ENCODE results near the gene MCAT. TPM values are rescaled to one million over a fixed set of nuclear protein-coding genes. Genes with fewer than 3 reads are reported as not detected.

Gene MCAT
- total and polyA plus RNA-seq, 2 of the 4 experiments (the other 2 are of a cell fraction) = 7.3 to 19.7 TPM

DNA sequence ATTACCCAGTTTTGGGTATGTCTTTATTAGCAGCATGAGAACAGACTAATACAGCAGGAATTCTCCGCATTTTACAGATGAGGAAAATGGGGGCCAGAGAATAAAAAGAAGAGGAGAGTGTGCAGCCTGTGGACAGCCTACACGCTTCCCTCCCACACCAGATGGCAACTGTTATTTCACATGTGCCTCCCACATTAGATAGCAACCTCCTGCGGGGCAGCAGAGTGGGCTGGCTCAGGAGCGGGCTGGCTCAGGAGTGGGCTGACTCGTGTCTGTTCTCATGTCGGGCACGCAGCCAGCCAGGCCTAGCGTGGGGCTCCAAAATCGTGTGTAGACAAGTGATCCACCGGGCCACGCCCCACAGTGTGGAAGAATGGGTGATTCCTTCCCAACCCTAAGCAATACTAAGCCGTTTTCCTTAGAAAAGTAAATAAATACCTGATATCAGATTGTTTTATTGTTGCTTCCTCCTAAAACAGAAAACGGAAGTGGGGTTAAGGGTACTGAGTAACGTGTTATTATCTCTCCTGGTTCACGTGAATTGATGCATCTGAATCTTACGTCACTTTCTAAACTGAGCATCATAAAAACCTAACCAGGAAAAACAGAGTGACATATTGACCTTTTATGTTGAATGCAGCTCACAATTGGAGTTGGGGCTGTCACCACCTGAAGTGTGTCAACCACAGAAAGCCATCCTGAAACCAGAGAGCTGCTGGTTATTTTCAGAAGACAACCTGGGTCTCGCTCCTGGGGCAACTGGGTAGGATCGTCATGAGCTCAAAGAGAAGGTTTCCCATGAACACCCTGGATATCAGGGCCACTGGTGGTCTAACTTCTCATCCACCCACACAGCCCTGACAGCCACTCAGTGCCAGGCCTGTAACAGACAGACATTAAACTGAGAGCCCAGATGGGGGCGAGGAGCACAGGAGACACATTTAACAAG is 57.3 kb downstream of the MCAT start:
- H2BK20ac ChIP-seq (ENCODE audit: low read depth, low read length) = no peak overlapping the region
- no peak overlapping the region for H2AFZ ChIP-seq (replicated peaks; ENCODE audit: low read length, poor library complexity)
- H2BK15ac ChIP-seq (ENCODE audit: low read depth, low read length) = no peak overlapping the region
- no peak overlapping the region for H3K18ac ChIP-seq (ENCODE audit: low read depth, low read length)
- ChIA-PET POLR2A (ENCODE audit: unreplicated experiment) (no interaction called here), CTCF (no interaction called here)
- intact Hi-C loops (cut with micrococcal nuclease) (no loop called here), in situ Hi-C loops (cut with MboI; ENCODE audit: low sequenced_read_pairs) (no loop called here), dilution Hi-C loops (cut with HindIII; ENCODE audit: low sequenced_read_pairs, unreplicated experiment) (no loop called here)
- H3K27ac ChIP-seq (ENCODE audit: insufficient read depth, low read length) = no peak overlapping the region
- H2BK5ac ChIP-seq (ENCODE audit: low read depth, low read length, poor library complexity, severe bottlenecking) = no peak overlapping the region
- no TSS peak for BruUV-seq (replicated peaks)
- no peak for DNase-seq
- H2BK120ac ChIP-seq (ENCODE audit: low read depth, low read length) = no peak overlapping the region
- no peak overlapping the region for H3K14ac ChIP-seq (replicated peaks; ENCODE audit: low read depth, low read length)
- WGBS, 2 experiments (ENCODE audit: extremely low coverage in 2 of 2, insufficient read length in 1 of 2) = 80% methylated on average over 4 of the region's 19 CpGs; no CpG with 5 or more reads in 1 of the 2 experiments
- no peak overlapping the region for H2AK5ac ChIP-seq (ENCODE audit: low read depth, low read length)
- no peaks in the 10 kb centered on the region for H3K36me3 ChIP-seq (ENCODE audit: control insufficient read depth, insufficient read depth, low read length)
- ATAC-seq (ENCODE audit: low read depth) = no peak
- no peak overlapping the region for H4K91ac ChIP-seq (ENCODE audit: insufficient read depth, low read depth, low read length)
- H3K56ac ChIP-seq (ENCODE audit: extremely low read depth, insufficient read depth, low read length) = no peak overlapping the region
- peaks cover 0 to 19% of the 10 kb centered on the region in 2 experiments; a peak in 2 of 4 replicates for H3K79me1 ChIP-seq (ENCODE audit: low read depth in 1 of 2, low read length in 2 of 2)
- H3K4me1 ChIP-seq (ENCODE audit: control insufficient read depth, insufficient read depth, low read length) = 0 out of 2 replicates have a peak, but pooled peaks cover 2% of the 10 kb centered on the region
- H2AK9ac ChIP-seq (replicated peaks; ENCODE audit: low read depth, low read length, poor library complexity) = no peak overlapping the region
- H3K9ac ChIP-seq (ENCODE audit: low read depth, low read length) = no peak overlapping the region
- no peak overlapping the region for H3K23ac ChIP-seq (ENCODE audit: low read depth, low read length)
- H4K20me1 ChIP-seq (ENCODE audit: insufficient read depth, low read length) = no peaks in the 10 kb centered on the region
- no peak overlapping the region for H3K4me2 ChIP-seq (ENCODE audit: low read depth, low read length)
- peaks cover 14% of the 10 kb centered on the region for H3K9me1 ChIP-seq (ENCODE audit: insufficient read depth, low read length)
- H3K27me3 ChIP-seq (ENCODE audit: control insufficient read depth, insufficient read depth, low read length) = no peaks in the 10 kb centered on the region
- no peak overlapping the region for H3K4me3 ChIP-seq (ENCODE audit: insufficient read depth, low read depth, low read length)
- H4K5ac ChIP-seq (ENCODE audit: low read depth, low read length) = no peak overlapping the region
- no peak overlapping the region for H4K8ac ChIP-seq (ENCODE audit: low read depth in 2 of 2, low read length in 2 of 2)
- no peak for TF ChIP-seq SMC3 (IDR thresholded peaks at IDR 0.05; ENCODE audit: low read depth, low read length)
- H3K4ac ChIP-seq (ENCODE audit: low read depth, low read length) = no peak overlapping the region
- H3K9me3 ChIP-seq (ENCODE audit: control insufficient read depth, insufficient read depth, low read length) = no peaks in the 10 kb centered on the region

Other genes starting within 250 kb of the MCAT start
- 98.0 and 118 TPM in 2 replicates for gene PACSIN2, start 128.2 kb downstream of the MCAT start, total RNA-seq (2012; rRNA removed)
- gene PACSIN2, start 128.2 kb downstream of the MCAT start, polyA plus RNA-seq (2012; rRNA removed) = 85.0 and 92.2 TPM in 2 replicates
- gene TTLL1, start 54.0 kb downstream of the MCAT start, total RNA-seq (2012; rRNA removed) = 9.7 and 10.8 TPM in 2 replicates
- 12.7 and 13.2 TPM in 2 replicates for gene TTLL1, start 54.0 kb downstream of the MCAT start, polyA plus RNA-seq (2012; rRNA removed)
- 0.18 and 0.28 TPM in 2 replicates for gene BIK, start 32.6 kb downstream of the MCAT start, total RNA-seq (2012; rRNA removed)
- 0.19 TPM in 1 of 2 replicates, not detected in the other for gene BIK, start 32.6 kb downstream of the MCAT start, polyA plus RNA-seq (2012; rRNA removed)
- gene TSPO, start 8.2 kb upstream of the MCAT start, total RNA-seq (2012; rRNA removed) = 94.7 and 115 TPM in 2 replicates
- 297 and 401 TPM in 2 replicates for gene TSPO, start 8.2 kb upstream of the MCAT start, polyA plus RNA-seq (2012; rRNA removed)
- gene TTLL12, start 43.7 kb upstream of the MCAT start, total RNA-seq (2012; rRNA removed) = 26.7 and 30.1 TPM in 2 replicates
- 20.9 and 21.8 TPM in 2 replicates for gene TTLL12, start 43.7 kb upstream of the MCAT start, polyA plus RNA-seq (2012; rRNA removed)
- not detected in 2 replicates for gene SCUBE1, start 200.0 kb upstream of the MCAT start, total RNA-seq (2012; rRNA removed)
- gene SCUBE1, start 200.0 kb upstream of the MCAT start, polyA plus RNA-seq (2012; rRNA removed) = not detected in 2 replicates

Data from IMR-90 (cell line).